GM21367 (cell line): ENCODE results near the gene CNNM3.
"Not testable (repeated sequence)": the region's sequence is repeated elsewhere in the genome, so short reads cannot be mapped to it uniquely, and the experiment has no call there.

Source experiments
- ATAC-seq: cut with Tn5 transposase; IDR thresholded peaks from one replicate; pipeline ENCODE4 v1.9.1; 2021; ENCODE audit not compliant: unreplicated experiment

CNNM3 gene

GRCh38 chr2:96798733-96799622 lies 17.1 kb upstream of the CNNM3 start:
- ATAC-seq: no peak

GRCh38 chr2:96799623-96799935 lies 16.5 kb upstream of the CNNM3 start:
- ATAC-seq: no peak

GRCh38 chr2:96800061-96801004 lies 15.7 kb upstream of the CNNM3 start:
- peak; percentile 14 for ATAC-seq

GRCh38 chr2:96801005-96801785 lies 14.9 kb upstream of the CNNM3 start:
- peak; percentile 68 for ATAC-seq

GRCh38 chr2:96801786-96802595 lies 14.1 kb upstream of the CNNM3 start:
- ATAC-seq: no peak

- ATAC-seq: no peak
These were observed 13.3 kb upstream of the CNNM3 start for GRCh38 chr2:96802721-96803120.

GRCh38 chr2:96804986-96805385 lies 11.1 kb upstream of the CNNM3 start:
- ATAC-seq: no peak

- not testable (repeated sequence) for ATAC-seq
These were observed 10.1 kb upstream of the CNNM3 start for GRCh38 chr2:96805946-96806345.

GRCh38 chr2:96806468-96807126 lies 9.5 kb upstream of the CNNM3 start:
- ATAC-seq: no peak

- ATAC-seq: no peak
These were observed 9.0 kb upstream of the CNNM3 start for GRCh38 chr2:96807127-96807471.

GRCh38 chr2:96808176-96808837 lies 7.8 kb upstream of the CNNM3 start:
- ATAC-seq: no peak

- no peak for ATAC-seq
These were observed 6.7 kb upstream of the CNNM3 start for GRCh38 chr2:96809216-96809882.

GRCh38 chr2:96809951-96810782 lies 5.9 kb upstream of the CNNM3 start:
- no peak for ATAC-seq

GRCh38 chr2:96810783-96811192 lies 5.3 kb upstream of the CNNM3 start:
- no peak for ATAC-seq

- ATAC-seq: no peak
These were observed 4.2 kb upstream of the CNNM3 start for GRCh38 chr2:96811917-96812316.

GRCh38 chr2:96813656-96814055 lies 2.4 kb upstream of the CNNM3 start:
- ATAC-seq: no peak

- ATAC-seq: no peak
These were observed 542 bp upstream of the CNNM3 start for GRCh38 chr2:96815326-96816126.
